SK-N-SH (cell line): Measurements from ENCODE around the gene IGLON5. TPM values are rescaled to one million over a fixed set of nuclear protein-coding genes. Genes with fewer than 3 reads are reported as not detected.

ENCODE experiments used
- CTCF ChIA-PET: fragments of 300-600, 350-600 bp; formaldehyde crosslinking; extraction: SDS; loops from one replicate; lab custom pipeline; 2021; lab: Yijun Ruan, JAX
- POLR2A ChIA-PET: fragments of 350-600 bp; sonication (Branson Sonifier 250); formaldehyde crosslinking; extraction: SDS; loops from one replicate; lab custom pipeline; 2020; ENCODE audit warnings: antibody characterized with exemption, inconsistent platforms; lab: Yijun Ruan, JAX
- DNase-seq: peaks from one replicate; pipeline ENCODE4 v3.0.0; 2012
- H2AFZ ChIP-seq: fragments of 200-600 bp; sonication (generic); 2 replicates; pipeline ENCODE4 v1.8.1; 2016; ENCODE audit warnings: antibody characterized with exemption, mild to moderate bottlenecking, low read depth
- H3F3A ChIP-seq: fragments of 200-600 bp; sonication (generic); replicated peaks from 2 replicates; pipeline ENCODE3; 2016; ENCODE audit warnings: antibody characterized with exemption, mild to moderate bottlenecking; ENCODE audit not compliant: insufficient read depth
- H3K27ac ChIP-seq, 2 experiments: fragments of 200-500 bp in 1 of 2; fragments of 200-600 bp in 1 of 2; sonication (Bioruptor generic) in 1 of 2; sonication (generic), shearing (Covaris generic) in 1 of 2; 2 replicates each; pipeline versions ENCODE4 v1.5.1 to v1.6.1; 2014 to 2016; ENCODE audit warnings: low read depth in 2 of 2, inconsistent platforms in 1 of 2, low read length in 1 of 2, mild to moderate bottlenecking in 1 of 2, mixed read lengths in 1 of 2
- H3K27me3 ChIP-seq: fragments of 200-600 bp; sonication (generic), shearing (Covaris generic); 2 replicates; pipeline ENCODE4 v1.6.1; 2016; ENCODE audit warnings: mixed run types; ENCODE audit not compliant: insufficient read depth
- H3K36me3 ChIP-seq, 2 experiments: fragments of 200-500 bp in 1 of 2; fragments of 200-600 bp in 1 of 2; sonication (Bioruptor generic) in 1 of 2; sonication (generic) in 1 of 2; replicated peaks in 1 of 2; 2 replicates each; pipeline versions ENCODE3 to v1.5.1; 2014 to 2016; ENCODE audit warnings: low read length in 1 of 2, mild to moderate bottlenecking in 1 of 2; ENCODE audit not compliant: insufficient read depth in 2 of 2, control insufficient read depth in 1 of 2
- H3K4me1 ChIP-seq, 2 experiments: fragments of 200-500 bp in 1 of 2; fragments of 200-600 bp in 1 of 2; sonication (Bioruptor generic) in 1 of 2; sonication (generic), shearing (Covaris generic) in 1 of 2; 2 replicates each; pipeline versions ENCODE4 v1.5.1 to v1.6.1; 2014 to 2016; ENCODE audit warnings: low read depth in 1 of 2, low read length in 1 of 2, mixed run types in 1 of 2; ENCODE audit not compliant: insufficient read depth in 2 of 2, control insufficient read depth in 1 of 2
- H3K4me2 ChIP-seq: fragments of 200-600 bp; sonication (generic), shearing (Covaris generic); 2 replicates; pipeline ENCODE4 v1.6.1; 2017; ENCODE audit warnings: mixed run types
- H3K4me3 ChIP-seq, 2 experiments: fragments of 200-500 bp in 1 of 2; fragments of 200-600 bp in 1 of 2; sonication (Bioruptor generic) in 1 of 2; sonication (generic), shearing (Covaris generic) in 1 of 2; 2 replicates each; pipeline versions ENCODE4 v1.5.1 to v1.8.1; 2014 to 2016; ENCODE audit warnings: low read depth in 2 of 2, inconsistent platforms in 1 of 2, low read length in 1 of 2, mild to moderate bottlenecking in 1 of 2, mixed read lengths in 1 of 2, moderate library complexity in 1 of 2
- H3K79me2 ChIP-seq: fragments of 200-600 bp; sonication (generic); 2 replicates; pipeline ENCODE4 v1.8.1; 2017; ENCODE audit warnings: mild to moderate bottlenecking; ENCODE audit not compliant: insufficient read depth
- H3K9ac ChIP-seq: fragments of 200-600 bp; sonication (generic); 2 replicates; pipeline ENCODE4 v1.6.1; 2017; ENCODE audit warnings: mixed run types
- H3K9me2 ChIP-seq: fragments of 200-600 bp; sonication (generic); 2 replicates; pipeline ENCODE4 v1.6.1; 2017; ENCODE audit warnings: mixed run types
- H3K9me3 ChIP-seq: fragments of 200-600 bp; sonication (generic); 2 replicates; pipeline ENCODE4 v1.6.1; 2017; ENCODE audit warnings: mixed run types, mild to moderate bottlenecking, moderate library complexity
- H4K20me1 ChIP-seq: fragments of 200-600 bp; sonication (generic); 2 replicates; pipeline ENCODE4 v1.6.1; 2017; ENCODE audit warnings: mild to moderate bottlenecking, mixed run types; ENCODE audit not compliant: insufficient read depth
- EP300 ChIP-seq, 2 experiments: IDR thresholded peaks; 2 replicates each; pipeline versions ENCODE4 v1.4.0 to v1.6.1; 2012; ENCODE audit warnings: borderline replicate concordance in 1 of 2, low read depth in 1 of 2, low read length in 1 of 2
- FOSL2 ChIP-seq: IDR thresholded peaks from 2 replicates; pipeline ENCODE4 v1.4.0; 2012; ENCODE audit warnings: low read depth, mild to moderate bottlenecking, moderate library complexity, borderline replicate concordance
- FOXJ3 ChIP-seq: sonication (generic); formaldehyde crosslinking; IDR thresholded peaks from 2 replicates; pipeline ENCODE4 v1.5.1; 2020; ENCODE audit warnings: mild to moderate bottlenecking, missing genetic modification reagents
- FOXM1 ChIP-seq: IDR thresholded peaks from 2 replicates; pipeline ENCODE4 v1.4.0; 2012; ENCODE audit warnings: low read depth, mild to moderate bottlenecking
- GABPA ChIP-seq: IDR thresholded peaks from 2 replicates; pipeline ENCODE4 v1.4.0; 2012; ENCODE audit warnings: low read depth, mild to moderate bottlenecking
- GATA2 ChIP-seq: sonication (generic); formaldehyde crosslinking; IDR thresholded peaks from 2 replicates; pipeline ENCODE4 v1.5.0; 2020; ENCODE audit warnings: mild to moderate bottlenecking, missing genetic modification reagents
- IRF3 ChIP-seq: fragments of 150-350 bp; IDR thresholded peaks from 2 replicates; pipeline ENCODE4 v1.6.1; 2016; ENCODE audit warnings: mild to moderate bottlenecking, low read depth, low read length
- MAX ChIP-seq: IDR thresholded peaks from 2 replicates; pipeline ENCODE4 v1.4.0; 2012; ENCODE audit warnings: low read depth
- NFIC ChIP-seq: IDR thresholded peaks from 2 replicates; pipeline ENCODE4 v1.4.0; 2012; ENCODE audit warnings: borderline replicate concordance
- POLR2AphosphoS5 ChIP-seq: IDR thresholded peaks from 2 replicates; pipeline ENCODE4 v1.6.1; 2012; ENCODE audit warnings: low read depth, low read length
- RAD21 ChIP-seq: IDR thresholded peaks from 2 replicates; pipeline ENCODE4 v1.6.1; 2012; ENCODE audit warnings: mild to moderate bottlenecking, low read length
- RCOR1 ChIP-seq: fragments of 150-350 bp; IDR thresholded peaks from 2 replicates; pipeline ENCODE4 v1.6.1; 2017; ENCODE audit warnings: antibody characterized with exemption, low read length
- REST ChIP-seq: IDR thresholded peaks from 2 replicates; pipeline ENCODE4 v1.6.1; 2012; ENCODE audit warnings: mild to moderate bottlenecking, low read depth, low read length, moderate library complexity
- RFX5 ChIP-seq: IDR thresholded peaks from 2 replicates; pipeline ENCODE4 v1.6.1; 2012; ENCODE audit warnings: mild to moderate bottlenecking, improper control_type of control experiment, low read length
- RXRA ChIP-seq: IDR thresholded peaks from 2 replicates; pipeline ENCODE4 v1.4.0; 2012; ENCODE audit warnings: low read depth, mild to moderate bottlenecking, borderline replicate concordance
- SIN3A ChIP-seq: IDR thresholded peaks from 2 replicates; pipeline ENCODE4 v1.6.1; 2012; ENCODE audit warnings: low read depth, mild to moderate bottlenecking, low read length, moderate library complexity, borderline replicate concordance
- TCF12 ChIP-seq: IDR thresholded peaks from 2 replicates; pipeline ENCODE4 v1.4.0; 2012
- TEAD4 ChIP-seq: IDR thresholded peaks from 2 replicates; pipeline ENCODE4 v1.4.0; 2012; ENCODE audit warnings: mild to moderate bottlenecking, borderline replicate concordance; ENCODE audit not compliant: insufficient read depth
- WGBS: methylation state at CpG from one replicate; pipeline ENCODE4 v1.1.6; 2017; ENCODE audit warnings: low lambda C conversion rate; 5-methylcytosine and 5-hydroxymethylcytosine counted together
- polyA plus RNA-seq, 3 experiments: library from polyadenylated mRNA; depleted of rRNA; stranded (reverse); fragments of >200 nt; gene quantifications; 2 replicates each; pipeline ENCODE4 v1.2.3, GENCODE V29; 2012

Gene IGLON5
- polyA plus RNA-seq, 1 of the 3 experiments (the other 2 are of a cell fraction) = 0.36 TPM

GRCh38 chr19:51263808-51264207 is 47.6 kb upstream of the IGLON5 start (continued):
- TF ChIP-seq SIN3A (no peak), TCF12 (no peak), FOSL2 (no peak), GATA2 (CRISPR knock-in tag) (no peak), RAD21 (no peak), RCOR1 (no peak), NFIC (no peak), POLR2AphosphoS5 (no peak), IRF3 (no peak)

GRCh38 chr19:51271067-51271466 is 40.4 kb upstream of the IGLON5 start:
- peak; percentile 47 for DNase-seq
- Histone ChIP-seq H3K4me3 (no peak overlapping the region), H3K27ac (no peak overlapping the region), H3F3A (no peaks in the 10 kb centered on the region), H3K27me3 (peaks cover 41% of the 10 kb centered on the region), H3K4me2 (peak overlapping the region; percentile 28; the same call in 1 of the 2 replicates), H3K79me2 (no peaks in the 10 kb centered on the region), H3K9me3 (no peaks in the 10 kb centered on the region), H3K4me1 (no peaks in the 10 kb centered on the region), H3K36me3 (no peaks in the 10 kb centered on the region), H3K9me2 (no peaks in the 10 kb centered on the region), H3K9ac (no peak overlapping the region), H2AFZ (no peak overlapping the region), H4K20me1 (no peaks in the 10 kb centered on the region)
- CTCF ChIA-PET = interaction anchor here (1.3 to 2.9 kb wide), 2 partner anchors 11 to 21 kb away, joined by 4 to 13 read pairs; partner anchors contain the start of gene SIGLECL1
- WGBS = 44% methylated on average over 10 of the region's 26 CpGs
- TF ChIP-seq FOXJ3 (CRISPR knock-in tag) = no peak
- no peak for TF ChIP-seq RFX5
- no peak for TF ChIP-seq TCF12
- no peak for TF ChIP-seq RXRA
- POLR2A ChIA-PET = interaction anchor here (0.7 kb wide), 1 partner anchor 386 kb away, joined by 3 read pairs; no protein-coding TSS in a partner anchor

GRCh38 chr19:51272183-51272810 is 39.1 kb upstream of the IGLON5 start:
- Histone ChIP-seq H3F3A (no peaks in the 10 kb centered on the region), H3K4me1 (no peaks in the 10 kb centered on the region), H3K9me2 (no peaks in the 10 kb centered on the region), H3K36me3 (no peaks in the 10 kb centered on the region), H3K9ac (no peak overlapping the region), H3K4me3 (no peak overlapping the region), H3K27ac (no peak overlapping the region), H3K4me2 (no peak overlapping the region), H3K9me3 (no peaks in the 10 kb centered on the region), H2AFZ (no peak overlapping the region), H3K79me2 (no peaks in the 10 kb centered on the region), H3K27me3 (peaks cover 38% of the 10 kb centered on the region), H4K20me1 (no peaks in the 10 kb centered on the region)
- ChIA-PET POLR2A (no interaction called here), CTCF (interaction anchor here (0.8 to 2.9 kb wide), 2 partner anchors 13 to 66 kb away, joined by 3 to 13 read pairs; no protein-coding TSS in a partner anchor)
- DNase-seq = no peak
- 20% methylated on average over 6 of the region's 6 CpGs for WGBS
- no peak for TF ChIP-seq FOSL2
- TF ChIP-seq GABPA = no peak
- TF ChIP-seq FOXM1 = no peak
- no peak for TF ChIP-seq TEAD4
- no peak for TF ChIP-seq MAX
- no peak for TF ChIP-seq REST
- no peak for TF ChIP-seq EP300 (IDR thresholded peaks at IDR 0.05; ENCODE audit: borderline replicate concordance in 1 of 2, low read depth in 1 of 2, low read length in 1 of 2)
